ENCODE measurements around the gene VPS29. TPM values are rescaled to one million over a fixed set of nuclear protein-coding genes. Genes with fewer than 3 reads are reported as not detected.

VPS29 gene
- total and polyA plus RNA-seq, 2 of the 4 experiments (the other 2 are of a cell fraction) = 122 to 150 TPM

- CTCF ChIA-PET = no interaction called here
- no peak overlapping the region for H3K56ac ChIP-seq (ENCODE audit: extremely low read depth, insufficient read depth, low read length)
- 0% methylated on average over 1 of the region's 3 CpGs; no CpG with 5 or more reads in 1 of the 2 experiments for WGBS, 2 experiments (ENCODE audit: extremely low coverage in 2 of 2, insufficient read length in 1 of 2)
- H3K9ac ChIP-seq (ENCODE audit: low read depth, low read length) = no peak overlapping the region
- no TSS peak for BruUV-seq (replicated peaks)
- H2BK5ac ChIP-seq (ENCODE audit: low read depth, low read length, poor library complexity, severe bottlenecking) = peak overlapping the region; percentile 82
- H3K14ac ChIP-seq (replicated peaks; ENCODE audit: low read depth, low read length) = no peak overlapping the region
- peak overlapping the region; percentile 43; the same call in 1 of the 2 replicates for H2BK20ac ChIP-seq (ENCODE audit: low read depth, low read length)
- peaks cover 13 to 59% of the 10 kb centered on the region in 2 experiments for H3K79me1 ChIP-seq (ENCODE audit: low read depth in 1 of 2, low read length in 2 of 2)
- H3K27me3 ChIP-seq (ENCODE audit: control insufficient read depth, insufficient read depth, low read length) = no peaks in the 10 kb centered on the region
- H4K91ac ChIP-seq (ENCODE audit: insufficient read depth, low read depth, low read length) = no peak overlapping the region
- H3K4me3 ChIP-seq (ENCODE audit: insufficient read depth, low read depth, low read length) = no peak overlapping the region
- H3K36me3 ChIP-seq (ENCODE audit: control insufficient read depth, insufficient read depth, low read length) = no peaks in the 10 kb centered on the region; the same call in none of the 2 replicates
- H3K23ac ChIP-seq (ENCODE audit: low read depth, low read length) = no peak overlapping the region
- peak; percentile 79 for TF ChIP-seq FOS (IDR thresholded peaks at IDR 0.05; ENCODE audit: low read depth, low read length)
- peak; percentile 76 for TF ChIP-seq CEBPB (IDR thresholded peaks at IDR 0.05; ENCODE audit: low read depth, low read length)
- no peak for TF ChIP-seq MAFK (IDR thresholded peaks at IDR 0.05; ENCODE audit: low read depth, low read length)
- TF ChIP-seq MXI1 (IDR thresholded peaks at IDR 0.05; ENCODE audit: borderline replicate concordance, low read depth, low read length) = no peak
- 0 out of 2 replicates have a peak, but pooled peaks have one; percentile 27 for TF ChIP-seq BHLHE40 (IDR thresholded peaks at IDR 0.05; ENCODE audit: low read depth, low read length)
- intact Hi-C loops (cut with micrococcal nuclease) = loop anchor here (5.0 kb wide), 1 partner anchor 36 kb away; the partner anchor contains the start of gene PPTC7
- no peak overlapping the region for H4K8ac ChIP-seq (ENCODE audit: low read depth in 2 of 2, low read length in 2 of 2)
- no peaks in the 10 kb centered on the region for H3K9me3 ChIP-seq (ENCODE audit: control insufficient read depth, insufficient read depth, low read length)
- H2AK5ac ChIP-seq (ENCODE audit: low read depth, low read length) = no peak overlapping the region
- in situ Hi-C loops (cut with MboI; ENCODE audit: low sequenced_read_pairs) = no loop called here
- no peak overlapping the region for H3K27ac ChIP-seq (ENCODE audit: insufficient read depth, low read length)
- ATAC-seq (ENCODE audit: low read depth) (peak; percentile 56), DNase-seq (peak; percentile 94)
- peaks cover 24% of the 10 kb centered on the region for H4K20me1 ChIP-seq (ENCODE audit: insufficient read depth, low read length)
- no peak overlapping the region; the same call in 2 of the 3 replicates for H2BK15ac ChIP-seq (ENCODE audit: low read depth, low read length)
- no peak overlapping the region for H2BK120ac ChIP-seq (ENCODE audit: low read depth, low read length)
- POLR2A ChIA-PET (ENCODE audit: unreplicated experiment) = no interaction called here
- H2AK9ac ChIP-seq (replicated peaks; ENCODE audit: low read depth, low read length, poor library complexity) = no peak overlapping the region
- no peak overlapping the region for H3K18ac ChIP-seq (ENCODE audit: low read depth, low read length)
- H3K4me1 ChIP-seq (ENCODE audit: control insufficient read depth, insufficient read depth, low read length) = peaks cover 20% of the 10 kb centered on the region
- dilution Hi-C loops (cut with HindIII; ENCODE audit: low sequenced_read_pairs, unreplicated experiment) = no loop called here
- H2AFZ ChIP-seq (replicated peaks; ENCODE audit: low read length, poor library complexity) = no peak overlapping the region
- H3K4me2 ChIP-seq (ENCODE audit: low read depth, low read length) = peak overlapping the region; percentile 14; the same call in 1 of the 2 replicates
- peaks cover 19% of the 10 kb centered on the region for H3K9me1 ChIP-seq (ENCODE audit: insufficient read depth, low read length)
- H3K4ac ChIP-seq (ENCODE audit: low read depth, low read length) = no peak overlapping the region
- no peak overlapping the region for H4K5ac ChIP-seq (ENCODE audit: low read depth, low read length)
Measured at GRCh38 chr12:110546339-110546738, 44.4 kb upstream of the VPS29 start.

Measured in IMR-90 (cell line).